ENCODE measurements around the gene OPN5.

- TF ChIP-seq PATZ1 (CRISPR knock-in tag; IDR thresholded peaks at IDR 0.05; ENCODE audit: borderline replicate concordance), result no peak
- TF ChIP-seq CSDC2 (CRISPR knock-in tag; IDR thresholded peaks at IDR 0.05), result no peak
- no peak for TF ChIP-seq ZFP3 (CRISPR knock-in tag; IDR thresholded peaks at IDR 0.05)
- no peak for TF ChIP-seq ZNF565 (CRISPR knock-in tag; conservative IDR thresholded peaks at IDR 0.05; ENCODE audit: low read depth)
- no peak for TF ChIP-seq SNAI2 (CRISPR knock-in tag; IDR thresholded peaks at IDR 0.05)
- TF ChIP-seq CSRNP3 (CRISPR knock-in tag; IDR thresholded peaks at IDR 0.05), result no peak
- TF ChIP-seq ESRRG (CRISPR knock-in tag; IDR thresholded peaks at IDR 0.05), result no peak
- TF ChIP-seq ZNF8 (CRISPR knock-in tag; IDR thresholded peaks at IDR 0.05), result no peak
- TF ChIP-seq PPARA (CRISPR knock-in tag; IDR thresholded peaks at IDR 0.05; ENCODE audit: borderline replicate concordance), result no peak
- no peak for TF ChIP-seq TCF4 (CRISPR knock-in tag; IDR thresholded peaks at IDR 0.05; ENCODE audit: borderline replicate concordance)
- no peak for TF ChIP-seq RARB (CRISPR knock-in tag; IDR thresholded peaks at IDR 0.05)
- no peak for TF ChIP-seq POU6F1 (CRISPR knock-in tag; IDR thresholded peaks at IDR 0.05; ENCODE audit: borderline replicate concordance, low read depth)
These were observed 28.0 kb downstream of the OPN5 start for GRCh38 chr6:47809873-47810272.

Data from SK-N-SH treated with all-trans-retinoic acid at 6 μM for 48 hours (cell line).